Measurements from ENCODE around the gene SCO2. TPM values are rescaled to one million over a fixed set of nuclear protein-coding genes. Genes with fewer than 3 reads are reported as not detected.
A peak's percentile ranks its signal among the peaks of the same experiment; 100 is the strongest.

Gene SCO2
- total and polyA plus RNA-seq, 9 of the 15 experiments (the other 6 are each of a cell fraction or from before 2014, with no cell fraction given): 0.34 to 4.0 (median 1.1) TPM; not detected in 3

- TF ChIP-seq NBN (IDR thresholded peaks at IDR 0.05; ENCODE audit: low read depth) (no peak), SRSF3 (IDR thresholded peaks at IDR 0.05; ENCODE audit: insufficient read depth, low read length) (no peak), IRF1 (CRISPR knock-in tag; IDR thresholded peaks at IDR 0.05; ENCODE audit: borderline replicate concordance) (no peak), EWSR1 (IDR thresholded peaks at IDR 0.05; ENCODE audit: borderline replicate concordance, low read depth, partially characterized antibody) (no peak), MTA1 (IDR thresholded peaks at IDR 0.05; ENCODE audit: borderline replicate concordance) (no peak), NFE2L1 (tag; IDR thresholded peaks at IDR 0.05; ENCODE audit: borderline replicate concordance, low read depth) (no peak), HOXB6 (CRISPR knock-in tag; IDR thresholded peaks at IDR 0.05; ENCODE audit: borderline replicate concordance) (no peak), E2F6 (IDR thresholded peaks at IDR 0.05; ENCODE audit: borderline replicate concordance in 1 of 2, extremely low read depth in 1 of 2, insufficient read depth in 1 of 2, insufficient read length in 1 of 2, low read depth in 1 of 2, low read length in 1 of 2, poor library complexity in 1 of 2, severe bottlenecking in 1 of 2) (peak in 1 of 2 experiments; percentile 73), RFX5 (IDR thresholded peaks at IDR 0.05; ENCODE audit: low read depth, low read length) (no peak), BHLHE40 (IDR thresholded peaks at IDR 0.05; ENCODE audit: low read length) (peak; percentile 94), DIDO1 (tag; IDR thresholded peaks at IDR 0.05; ENCODE audit: low read depth) (no peak), STAG1 (CRISPR knock-in tag; IDR thresholded peaks at IDR 0.05; ENCODE audit: borderline replicate concordance) (no peak), HBP1 (CRISPR knock-in tag; IDR thresholded peaks at IDR 0.05) (no peak), PHTF2 (CRISPR knock-in tag; IDR thresholded peaks at IDR 0.05) (no peak), LEF1 (IDR thresholded peaks at IDR 0.05) (peak; percentile 76), CBFA2T3 (IDR thresholded peaks at IDR 0.05) (no peak), MEIS2 (IDR thresholded peaks at IDR 0.05; ENCODE audit: partially characterized antibody) (no peak)
These were observed 39.9 kb downstream of the SCO2 start (continued) for GRCh38 chr22:50485221-50486131.
